H9 (cell line): ENCODE results near the gene GTF3C6. TPM values are rescaled to one million over a fixed set of nuclear protein-coding genes. Genes with fewer than 3 reads are reported as not detected.

Source experiments
- total RNA-seq: library from RNA; stranded (reverse); gene quantifications from 2 replicates; pipeline ENCODE4 v1.2.1, GENCODE V29; 2021

GTF3C6 gene
- total RNA-seq, 1 experiment from 2014 or later: 106 TPM

Other genes with a start within 250 kb of the GTF3C6 start
- gene CDK19, start 143.2 kb upstream of the GTF3C6 start, total RNA-seq: 6.6 and 7.0 TPM in 2 replicates
- 162 and 166 TPM in 2 replicates for gene AMD1, start 83.9 kb upstream of the GTF3C6 start, total RNA-seq
- 77.2 and 78.3 TPM in 2 replicates for gene RPF2, start 23.3 kb downstream of the GTF3C6 start, total RNA-seq
- 9.3 and 11.4 TPM in 2 replicates for gene SLC16A10, start 128.8 kb downstream of the GTF3C6 start, total RNA-seq